ENCODE results near the gene CHPF.

GRCh38 chr2:219540784-219541504 lies 2.7 kb downstream of the CHPF start:
- TF ChIP-seq POLR2AphosphoS5 (IDR thresholded peaks at IDR 0.05; ENCODE audit: low read depth, low read length) = no peak
- TF ChIP-seq, protein P1, sequence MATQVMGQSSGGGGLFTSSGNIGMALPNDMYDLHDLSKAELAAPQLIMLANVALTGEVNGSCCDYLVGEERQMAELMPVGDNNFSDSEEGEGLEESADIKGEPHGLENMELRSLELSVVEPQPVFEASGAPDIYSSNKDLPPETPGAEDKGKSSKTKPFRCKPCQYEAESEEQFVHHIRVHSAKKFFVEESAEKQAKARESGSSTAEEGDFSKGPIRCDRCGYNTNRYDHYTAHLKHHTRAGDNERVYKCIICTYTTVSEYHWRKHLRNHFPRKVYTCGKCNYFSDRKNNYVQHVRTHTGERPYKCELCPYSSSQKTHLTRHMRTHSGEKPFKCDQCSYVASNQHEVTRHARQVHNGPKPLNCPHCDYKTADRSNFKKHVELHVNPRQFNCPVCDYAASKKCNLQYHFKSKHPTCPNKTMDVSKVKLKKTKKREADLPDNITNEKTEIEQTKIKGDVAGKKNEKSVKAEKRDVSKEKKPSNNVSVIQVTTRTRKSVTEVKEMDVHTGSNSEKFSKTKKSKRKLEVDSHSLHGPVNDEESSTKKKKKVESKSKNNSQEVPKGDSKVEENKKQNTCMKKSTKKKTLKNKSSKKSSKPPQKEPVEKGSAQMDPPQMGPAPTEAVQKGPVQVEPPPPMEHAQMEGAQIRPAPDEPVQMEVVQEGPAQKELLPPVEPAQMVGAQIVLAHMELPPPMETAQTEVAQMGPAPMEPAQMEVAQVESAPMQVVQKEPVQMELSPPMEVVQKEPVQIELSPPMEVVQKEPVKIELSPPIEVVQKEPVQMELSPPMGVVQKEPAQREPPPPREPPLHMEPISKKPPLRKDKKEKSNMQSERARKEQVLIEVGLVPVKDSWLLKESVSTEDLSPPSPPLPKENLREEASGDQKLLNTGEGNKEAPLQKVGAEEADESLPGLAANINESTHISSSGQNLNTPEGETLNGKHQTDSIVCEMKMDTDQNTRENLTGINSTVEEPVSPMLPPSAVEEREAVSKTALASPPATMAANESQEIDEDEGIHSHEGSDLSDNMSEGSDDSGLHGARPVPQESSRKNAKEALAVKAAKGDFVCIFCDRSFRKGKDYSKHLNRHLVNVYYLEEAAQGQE (IDR thresholded peaks at IDR 0.05; ENCODE audit: insufficient read depth in 1 of 2, low read depth in 2 of 2, low read length in 2 of 2) = no peak
- no peak for TF ChIP-seq TAF1 (IDR thresholded peaks at IDR 0.05; ENCODE audit: borderline replicate concordance, insufficient read depth, low read length)

Data from PFSK-1 (cell line).